ENCODE data around the gene THRB. TPM values are rescaled to one million over a fixed set of nuclear protein-coding genes. Genes with fewer than 3 reads are reported as not detected.

Gene THRB
- total RNA-seq, 1 experiment from 2014 or later: 2.8 TPM

DNA sequence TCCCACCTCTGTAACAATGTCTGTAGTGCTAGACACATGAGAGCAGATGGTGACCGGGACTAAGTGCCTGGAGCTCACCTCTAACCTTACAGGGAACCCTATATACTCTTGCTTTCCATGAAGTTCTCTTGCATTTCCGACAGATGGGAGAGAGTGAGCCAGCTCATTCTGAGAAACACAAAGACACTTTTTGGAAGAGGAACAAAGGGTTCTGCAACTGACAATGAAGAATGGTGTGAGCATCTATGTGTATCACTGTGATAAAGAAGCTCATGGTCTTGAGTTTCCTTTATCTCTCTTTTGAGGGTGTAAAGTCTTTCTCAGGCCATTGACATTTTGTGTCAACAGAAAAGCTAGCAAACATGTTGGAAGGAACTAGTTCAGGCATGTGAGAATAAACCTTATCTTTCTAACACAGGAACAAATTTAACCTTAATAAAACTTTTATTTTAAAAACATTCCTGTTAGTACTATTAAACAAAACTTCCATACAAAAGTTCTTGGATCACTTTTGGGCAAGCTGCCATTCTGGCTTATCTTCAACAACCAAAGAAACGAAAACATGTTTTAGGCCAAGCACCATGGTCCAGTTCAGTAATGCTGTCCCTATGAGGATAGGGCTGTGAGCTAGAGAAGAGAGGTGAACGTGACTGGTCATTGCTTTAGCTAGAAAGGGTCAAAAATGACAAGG, 142.7 kb downstream of the THRB start:
- in situ Hi-C loops (cut with HindIII; ENCODE audit: low pct_unique_long_range_greater_than_20kb, low sequenced_read_pairs): no loop called here
- no peak for DNase-seq (ENCODE audit: low read depth)

DNA sequence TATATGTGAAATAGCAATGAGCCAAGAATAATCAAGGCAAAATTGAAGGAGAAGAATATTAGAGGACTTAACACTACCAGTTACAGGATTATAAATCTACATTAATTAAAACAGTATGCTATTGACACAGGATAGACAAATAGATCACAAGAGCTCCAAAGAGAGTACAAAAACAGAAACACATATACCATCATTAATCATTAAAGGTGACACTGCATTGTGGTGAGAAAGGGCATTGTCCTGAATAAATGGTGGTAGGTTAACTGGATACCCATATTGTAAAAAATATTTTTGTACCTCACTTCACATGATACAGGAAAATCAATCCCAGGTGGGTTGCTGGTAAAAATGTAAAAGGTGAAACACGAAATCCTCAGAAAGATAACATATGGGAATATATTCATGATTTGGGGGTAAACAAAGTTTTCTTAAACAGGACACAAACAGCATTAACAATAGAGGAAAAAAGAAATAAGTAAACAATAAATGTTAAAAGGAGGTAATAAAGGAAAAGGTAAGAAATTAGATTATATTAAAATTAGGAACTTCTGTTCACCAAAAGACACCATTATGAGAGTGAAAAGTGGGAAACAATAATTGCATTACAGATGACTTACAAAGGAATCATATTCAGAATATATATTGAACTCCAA, 145.2 kb downstream of the THRB start:
- no peak for DNase-seq (ENCODE audit: low read depth)
- in situ Hi-C loops (cut with HindIII; ENCODE audit: low pct_unique_long_range_greater_than_20kb, low sequenced_read_pairs): no loop called here

DNA sequence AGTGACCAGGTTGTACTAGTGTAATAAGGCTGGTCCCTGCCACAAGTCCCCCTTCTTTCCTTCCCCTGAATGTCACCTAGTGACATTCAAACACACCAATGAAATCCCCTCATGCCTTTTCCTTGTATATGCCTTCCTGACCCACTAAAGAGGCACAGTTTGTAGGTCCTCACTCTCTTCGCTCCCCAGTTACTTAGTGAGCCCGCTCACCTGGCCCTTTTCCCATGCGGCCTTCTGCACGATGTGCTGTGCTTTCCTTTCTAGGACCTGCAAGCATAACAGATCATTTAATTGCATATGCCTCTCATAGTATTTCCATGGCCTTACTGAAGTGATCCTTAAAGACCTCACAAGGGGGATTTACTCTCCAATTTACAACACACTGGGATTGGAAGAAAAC, 146.3 kb downstream of the THRB start:
- no peak for DNase-seq (ENCODE audit: low read depth)
- in situ Hi-C loops (cut with HindIII; ENCODE audit: low pct_unique_long_range_greater_than_20kb, low sequenced_read_pairs): no loop called here

DNA sequence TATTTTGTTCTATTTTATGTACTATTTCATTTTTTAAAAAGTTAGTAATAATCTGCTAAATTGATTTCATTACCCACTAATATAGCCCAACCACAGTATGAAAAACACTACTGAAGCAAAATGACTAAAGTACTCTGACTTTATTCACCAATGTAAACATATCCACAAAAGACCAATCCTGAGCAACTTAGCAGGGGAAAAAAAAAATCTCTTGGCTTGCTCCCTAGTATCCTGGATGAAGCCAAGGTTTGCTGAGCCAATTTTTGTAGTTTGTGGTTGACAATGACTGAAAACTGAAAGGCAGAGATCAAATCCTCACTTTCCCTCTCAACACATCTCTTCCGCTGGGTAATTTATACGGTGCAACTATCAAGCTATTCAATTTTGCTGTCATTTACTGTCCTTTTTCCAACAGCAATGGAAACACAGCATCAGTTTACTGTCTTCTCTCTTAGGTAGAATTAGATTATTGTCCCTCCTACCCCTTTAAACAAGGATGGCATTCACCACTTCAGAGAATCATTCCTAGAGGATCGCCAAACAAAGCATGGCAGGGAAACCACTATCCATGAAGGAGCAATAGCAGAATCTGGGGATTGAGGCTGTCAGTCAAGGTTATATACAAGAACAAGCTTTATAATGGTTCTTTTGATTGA, 149.7 kb downstream of the THRB start:
- no peak for DNase-seq (ENCODE audit: low read depth)
- in situ Hi-C loops (cut with HindIII; ENCODE audit: low pct_unique_long_range_greater_than_20kb, low sequenced_read_pairs): no loop called here

DNA sequence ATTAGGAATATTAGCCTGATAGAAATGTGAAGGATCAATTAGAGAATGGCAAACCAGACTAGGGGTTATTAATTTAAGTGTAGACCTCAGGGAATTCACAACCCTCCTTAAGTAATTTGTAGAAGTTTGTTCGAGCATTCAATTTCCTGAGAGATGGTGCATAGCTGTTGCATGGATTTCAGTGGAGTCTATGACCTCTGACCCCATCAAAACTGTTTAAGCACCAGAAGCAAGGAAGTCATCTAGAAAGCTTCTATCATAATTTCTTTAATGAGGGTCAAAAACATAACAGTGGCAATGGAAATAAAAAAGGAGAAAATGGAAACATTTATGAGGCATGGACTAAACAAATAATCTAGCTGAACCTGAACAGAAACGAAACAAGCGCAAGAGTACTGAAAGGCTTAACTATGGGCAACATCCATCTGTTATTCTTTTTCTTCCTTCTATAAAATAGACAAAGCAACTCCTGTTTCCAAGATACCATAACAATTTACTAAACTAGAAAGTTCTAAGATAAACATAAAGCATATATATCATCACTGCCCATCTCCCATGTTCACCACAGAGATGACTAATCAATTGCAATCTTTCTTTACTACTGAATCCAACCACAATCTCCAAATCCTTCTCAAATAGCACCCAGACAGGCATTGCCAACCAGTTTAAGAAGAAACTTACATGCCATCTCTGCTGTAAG, 151.4 kb downstream of the THRB start:
- in situ Hi-C loops (cut with HindIII; ENCODE audit: low pct_unique_long_range_greater_than_20kb, low sequenced_read_pairs): no loop called here
- peak; percentile 56 for DNase-seq (ENCODE audit: low read depth)

DNA sequence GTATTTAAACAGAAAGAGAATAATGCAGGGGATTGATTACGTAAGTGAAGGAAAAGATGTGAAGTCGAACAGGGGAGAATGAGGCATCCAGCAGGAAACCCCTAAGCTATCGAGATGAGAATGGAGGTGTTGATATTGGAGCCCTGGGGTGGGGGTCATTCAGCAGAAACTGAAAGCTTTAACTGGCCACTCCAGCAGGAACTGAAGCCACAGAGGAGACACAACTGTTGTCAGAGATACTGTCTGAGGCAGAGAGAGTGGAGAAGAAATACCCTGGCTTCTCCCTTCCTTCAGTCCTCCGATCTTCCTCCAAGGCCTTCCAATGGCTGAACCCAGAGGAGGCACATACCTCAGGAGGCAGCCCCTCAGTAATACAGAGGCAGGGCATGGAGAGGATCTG, 152.4 kb downstream of the THRB start:
- in situ Hi-C loops (cut with HindIII; ENCODE audit: low pct_unique_long_range_greater_than_20kb, low sequenced_read_pairs): no loop called here
- no peak for DNase-seq (ENCODE audit: low read depth)

DNA sequence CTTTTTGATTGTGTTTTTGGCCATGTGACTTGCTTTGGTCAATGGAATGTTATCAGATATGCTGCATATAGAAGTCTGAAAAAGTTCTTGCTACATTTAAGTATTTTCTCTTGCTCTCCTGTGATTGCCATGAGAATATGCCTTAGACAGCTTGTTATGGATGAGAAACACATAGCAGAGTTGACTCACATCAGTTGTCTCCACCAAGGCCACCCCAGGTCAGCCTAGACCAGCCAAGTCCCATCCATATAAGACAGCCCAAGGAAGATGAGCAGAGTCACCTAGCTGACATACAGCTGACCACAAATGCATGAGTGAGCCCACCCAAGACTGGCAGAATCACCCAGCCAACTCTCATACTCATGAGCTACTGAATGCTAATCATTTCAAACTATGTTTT, 153.0 kb downstream of the THRB start:
- DNase-seq (ENCODE audit: low read depth): no peak
- in situ Hi-C loops (cut with HindIII; ENCODE audit: low pct_unique_long_range_greater_than_20kb, low sequenced_read_pairs): no loop called here

DNA sequence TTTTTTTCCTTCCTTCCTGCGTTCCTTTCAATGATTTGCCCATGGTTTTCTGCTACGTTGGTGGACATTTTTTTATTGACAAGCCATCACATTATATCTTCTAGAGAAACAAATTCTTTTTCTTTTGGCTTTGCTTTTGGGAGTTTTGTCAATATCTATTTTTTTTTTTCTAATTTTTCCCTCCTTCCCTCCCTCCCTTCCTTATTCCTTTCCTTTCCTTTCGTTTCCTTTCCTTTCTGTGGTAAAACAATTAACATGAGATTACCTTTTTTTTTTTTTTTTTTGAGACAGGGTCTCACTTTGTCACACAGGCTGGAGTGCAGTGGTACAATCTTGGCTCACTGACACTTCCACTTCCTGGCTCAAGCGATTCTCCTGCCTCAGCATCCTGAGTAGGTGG, 153.7 kb downstream of the THRB start:
- no peak for DNase-seq (ENCODE audit: low read depth)

DNA sequence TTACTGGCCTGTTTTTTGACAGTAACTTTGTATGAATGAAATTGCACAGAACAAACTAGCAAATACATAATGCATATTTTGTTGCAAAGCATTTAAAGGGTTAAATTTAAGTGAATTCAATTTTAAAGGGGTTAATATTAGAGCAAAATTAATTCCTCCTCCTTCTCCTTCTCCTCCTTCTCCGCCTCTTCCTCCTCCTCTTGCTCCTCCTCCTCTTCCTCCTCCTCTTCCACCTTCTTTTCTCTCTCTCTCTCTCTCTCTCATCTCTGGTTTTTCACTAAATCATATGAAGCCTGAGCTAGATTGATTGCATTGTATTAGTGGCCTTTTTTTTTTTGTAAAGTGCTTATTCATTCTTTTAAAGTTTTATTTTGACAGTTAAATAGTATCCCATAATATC, 154.5 kb downstream of the THRB start:
- in situ Hi-C loops (cut with HindIII; ENCODE audit: low pct_unique_long_range_greater_than_20kb, low sequenced_read_pairs): no loop called here

More for the DNA sequence above, 153.7 kb downstream of the THRB start:
- in situ Hi-C loops (cut with HindIII; ENCODE audit: low pct_unique_long_range_greater_than_20kb, low sequenced_read_pairs): no loop called here

DNA sequence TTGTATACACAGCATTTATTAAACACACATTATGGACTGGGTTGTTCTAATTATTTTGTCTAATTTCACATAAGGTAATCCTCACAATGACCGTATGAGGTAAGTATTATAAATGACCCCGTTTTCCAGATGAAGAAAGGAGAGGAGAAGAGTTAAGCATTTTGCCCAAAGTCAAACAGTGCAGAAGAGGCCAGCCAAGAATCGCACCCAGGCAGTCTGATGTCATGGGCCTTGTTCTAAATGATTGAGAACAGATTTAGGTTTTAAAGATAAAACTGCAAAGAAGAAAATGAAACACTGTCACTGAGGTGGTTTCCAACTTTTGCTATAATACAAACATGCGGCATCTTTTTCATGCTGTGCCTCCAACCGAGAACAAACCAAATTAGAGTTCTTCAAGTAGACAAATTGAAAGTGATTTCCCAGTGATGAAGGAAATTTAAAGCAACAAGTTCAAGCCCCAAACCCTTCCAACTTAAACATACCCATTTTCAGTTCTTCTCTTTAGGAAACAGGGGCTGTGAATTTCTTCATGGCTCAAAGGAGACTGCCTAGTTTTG, 155.3 kb downstream of the THRB start:
- in situ Hi-C loops (cut with HindIII; ENCODE audit: low pct_unique_long_range_greater_than_20kb, low sequenced_read_pairs): no loop called here
- DNase-seq (ENCODE audit: low read depth): no peak

More for the DNA sequence above, 154.5 kb downstream of the THRB start:
- no peak for DNase-seq (ENCODE audit: low read depth)

DNA sequence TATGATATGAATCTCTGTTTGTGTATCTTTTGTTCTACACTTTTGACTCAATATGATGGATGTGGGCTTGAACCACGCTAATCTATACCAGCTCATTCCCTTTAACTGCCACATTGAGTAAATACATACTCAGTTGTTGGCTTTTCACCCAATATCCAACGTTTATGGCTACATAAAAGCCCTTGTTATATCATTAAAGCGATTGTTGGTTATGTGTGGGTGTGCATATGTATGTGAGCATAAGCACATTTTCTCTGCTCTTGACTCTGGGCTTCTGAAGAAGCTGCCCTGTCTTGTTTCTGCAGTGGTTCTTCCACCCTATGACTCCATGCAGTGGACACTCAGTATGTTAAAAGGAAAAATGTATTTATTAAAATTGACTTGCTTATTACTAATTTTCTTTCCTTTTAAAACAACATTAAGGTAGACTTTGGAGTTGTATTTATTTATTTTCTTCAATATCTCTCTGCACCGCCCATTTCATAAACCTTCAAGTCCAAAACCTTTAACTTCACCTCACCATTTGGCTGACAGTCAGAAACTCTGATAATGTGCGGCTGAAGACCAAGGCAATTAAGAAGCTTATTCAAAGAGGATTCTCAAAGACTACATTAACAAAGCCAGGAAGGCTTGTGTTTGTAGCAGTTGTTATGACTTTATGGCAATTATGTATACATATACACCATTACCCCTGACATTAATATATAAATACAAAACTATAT, 156.1 kb downstream of the THRB start:
- in situ Hi-C loops (cut with HindIII; ENCODE audit: low pct_unique_long_range_greater_than_20kb, low sequenced_read_pairs): no loop called here
- no peak for DNase-seq (ENCODE audit: low read depth)

DNA sequence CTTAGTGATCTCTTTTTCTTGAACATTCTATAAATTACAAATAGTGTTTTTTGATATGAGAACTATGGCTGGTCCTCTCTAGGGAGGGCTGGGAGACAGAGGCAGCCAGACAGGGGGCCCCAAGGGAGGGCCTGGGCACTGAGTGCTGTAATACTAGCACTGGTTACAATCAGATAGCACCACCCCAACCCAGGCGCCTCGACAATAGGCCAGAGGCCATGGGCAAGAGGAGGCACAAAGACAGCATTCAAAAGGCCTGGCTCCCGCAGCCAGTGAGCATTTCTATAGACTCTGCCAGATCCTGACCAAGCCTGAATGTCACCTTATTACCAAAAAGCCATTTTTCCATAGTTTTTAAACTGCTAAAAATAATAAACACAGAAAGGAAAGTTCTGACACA, 158.5 kb downstream of the THRB start:
- in situ Hi-C loops (cut with HindIII; ENCODE audit: low pct_unique_long_range_greater_than_20kb, low sequenced_read_pairs): no loop called here
- no peak for DNase-seq (ENCODE audit: low read depth)

DNA sequence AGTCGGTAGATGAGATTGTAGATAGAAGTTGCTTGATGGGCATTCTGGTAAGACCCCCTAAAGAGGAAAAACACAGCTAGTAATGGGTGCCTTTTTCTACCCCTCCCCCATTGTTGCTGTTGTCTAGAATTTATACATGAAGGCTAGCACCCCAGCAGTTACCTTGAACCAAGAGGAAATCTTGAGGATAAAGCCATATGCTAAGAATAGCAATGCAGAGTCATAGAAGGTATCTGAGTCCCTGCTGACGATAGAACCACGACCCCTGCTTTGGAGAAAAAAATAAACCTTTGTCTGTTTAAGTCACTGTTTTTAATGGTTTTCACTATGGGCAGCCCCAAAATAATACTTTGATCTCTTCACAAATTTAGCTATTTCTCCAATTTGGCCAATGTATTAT, 162.6 kb downstream of the THRB start:
- in situ Hi-C loops (cut with HindIII; ENCODE audit: low pct_unique_long_range_greater_than_20kb, low sequenced_read_pairs): no loop called here
- DNase-seq (ENCODE audit: low read depth): no peak

DNA sequence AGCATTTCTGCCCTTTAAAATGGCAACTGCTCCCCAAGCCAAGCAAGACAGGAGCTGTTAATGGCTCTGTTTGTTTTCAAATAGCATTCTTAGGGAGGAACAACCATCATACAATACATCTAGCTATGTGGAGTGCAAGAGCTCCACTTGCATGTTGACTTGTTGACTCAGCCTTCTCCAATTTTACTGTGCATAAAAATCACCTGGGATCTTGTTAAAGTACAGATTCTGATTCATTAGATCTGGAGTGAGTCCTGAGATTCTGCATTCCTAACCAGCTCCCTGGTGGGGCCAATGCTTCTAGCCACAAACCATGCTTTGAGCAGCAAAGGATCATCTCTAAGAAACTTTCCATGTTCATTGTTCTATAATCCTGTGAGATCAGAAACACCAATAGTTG, 171.4 kb downstream of the THRB start:
- in situ Hi-C loops (cut with HindIII; ENCODE audit: low pct_unique_long_range_greater_than_20kb, low sequenced_read_pairs): no loop called here
- DNase-seq (ENCODE audit: low read depth): no peak

DNA sequence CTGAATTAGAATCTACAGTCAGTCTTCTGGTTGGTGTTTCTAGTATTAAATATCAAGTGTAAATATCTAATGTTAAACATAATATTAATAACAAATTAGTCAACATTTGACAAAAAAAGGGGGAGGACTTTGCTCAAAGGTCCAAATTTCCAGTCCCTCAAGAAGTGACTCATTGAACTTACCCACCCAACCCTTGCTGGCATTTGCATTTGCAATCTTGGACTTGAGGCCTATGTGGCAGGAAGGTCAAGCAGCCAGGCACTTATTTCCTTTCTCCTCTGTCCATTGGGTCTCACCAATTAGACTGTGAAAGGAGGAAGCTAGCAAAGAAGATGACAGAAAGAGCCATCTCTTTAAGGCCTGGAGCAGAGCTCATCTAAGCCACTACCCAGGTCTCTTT, 174.0 kb downstream of the THRB start:
- no peak for DNase-seq (ENCODE audit: low read depth)
- in situ Hi-C loops (cut with HindIII; ENCODE audit: low pct_unique_long_range_greater_than_20kb, low sequenced_read_pairs): no loop called here

DNA sequence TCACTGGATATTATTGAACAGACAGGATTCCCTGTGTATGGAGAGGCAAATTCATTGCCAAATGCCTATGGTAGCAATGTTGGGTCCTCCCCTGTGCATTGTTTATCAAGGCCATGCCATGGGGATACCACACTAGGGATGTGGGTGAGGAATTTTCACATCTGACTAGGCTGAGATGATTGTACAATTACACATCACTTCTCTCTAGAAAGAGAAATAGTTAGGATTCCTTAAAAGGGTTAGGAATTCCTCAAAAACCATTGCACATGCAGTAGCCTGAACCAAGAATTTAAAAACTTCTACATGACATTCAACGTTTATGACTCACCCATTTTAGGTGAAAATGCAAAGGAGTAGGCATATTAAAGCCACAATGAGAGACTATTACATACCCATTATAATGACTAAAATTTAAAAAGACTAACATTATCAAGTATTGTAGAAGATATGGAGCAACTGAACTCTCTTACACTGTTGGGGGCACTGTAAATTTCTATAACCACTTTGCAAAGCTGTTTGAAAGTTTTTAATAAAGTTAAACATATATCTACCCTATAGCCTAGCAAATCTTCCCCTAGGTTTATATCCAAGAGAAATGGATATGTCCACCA, 175.9 kb downstream of the THRB start:
- in situ Hi-C loops (cut with HindIII; ENCODE audit: low pct_unique_long_range_greater_than_20kb, low sequenced_read_pairs): no loop called here
- DNase-seq (ENCODE audit: low read depth): peak; percentile 68

DNA sequence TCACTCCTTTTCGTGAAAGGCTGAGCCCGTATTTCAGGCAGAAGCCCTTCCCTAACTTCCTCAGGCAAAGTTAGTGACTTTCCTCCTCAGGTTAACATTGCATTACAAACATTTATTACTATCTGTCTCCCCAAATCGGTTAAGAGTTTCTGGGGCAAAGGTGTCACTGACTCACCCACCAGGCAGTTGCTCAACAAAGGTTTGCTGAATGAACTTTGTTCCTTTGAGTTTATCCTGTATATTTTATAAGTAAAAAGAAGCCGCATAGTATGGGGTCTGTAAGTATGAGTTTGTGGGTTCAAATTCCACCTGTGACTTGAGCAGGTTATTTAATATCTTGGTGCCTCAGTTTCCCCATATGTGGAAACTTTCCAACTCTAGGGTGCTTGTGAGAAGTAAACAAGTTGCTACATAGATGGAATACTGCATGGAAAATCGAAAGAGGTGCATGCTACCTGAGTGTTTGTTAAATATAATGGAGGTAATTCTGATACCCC, 177.7 kb downstream of the THRB start:
- in situ Hi-C loops (cut with HindIII; ENCODE audit: low pct_unique_long_range_greater_than_20kb, low sequenced_read_pairs): no loop called here
- DNase-seq (ENCODE audit: low read depth): no peak

DNA sequence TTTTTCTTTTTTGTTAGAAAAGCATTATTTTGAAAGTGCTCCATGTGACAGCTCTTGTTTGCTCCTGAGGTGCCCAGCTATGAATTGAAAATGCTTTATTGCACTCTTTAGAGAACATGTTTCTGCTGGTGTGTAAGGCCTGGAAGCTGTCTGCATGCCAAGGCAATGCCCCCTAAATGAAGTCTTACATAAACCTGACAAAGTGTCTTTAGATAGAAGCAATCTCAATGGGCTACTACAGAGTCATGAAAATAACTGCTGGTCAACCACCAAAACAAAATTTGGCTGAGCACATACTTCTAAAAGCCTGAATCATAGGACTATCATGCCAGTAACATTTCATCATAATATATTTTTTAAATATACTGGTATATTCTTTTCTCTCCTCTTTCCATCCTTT, 178.7 kb downstream of the THRB start:
- DNase-seq (ENCODE audit: low read depth): no peak

More for the DNA sequence above, 178.7 kb downstream of the THRB start:
- in situ Hi-C loops (cut with HindIII; ENCODE audit: low pct_unique_long_range_greater_than_20kb, low sequenced_read_pairs): no loop called here
